CD4-positive, alpha-beta T cell treated with Interleukin-10 for 1 hour (primary cell): ENCODE results near the gene SLC9C1.

Experiments
- DNase-seq: peaks from one replicate; pipeline ENCODE4 v3.0.0-alpha.2; 2020

SLC9C1 gene

DNA sequence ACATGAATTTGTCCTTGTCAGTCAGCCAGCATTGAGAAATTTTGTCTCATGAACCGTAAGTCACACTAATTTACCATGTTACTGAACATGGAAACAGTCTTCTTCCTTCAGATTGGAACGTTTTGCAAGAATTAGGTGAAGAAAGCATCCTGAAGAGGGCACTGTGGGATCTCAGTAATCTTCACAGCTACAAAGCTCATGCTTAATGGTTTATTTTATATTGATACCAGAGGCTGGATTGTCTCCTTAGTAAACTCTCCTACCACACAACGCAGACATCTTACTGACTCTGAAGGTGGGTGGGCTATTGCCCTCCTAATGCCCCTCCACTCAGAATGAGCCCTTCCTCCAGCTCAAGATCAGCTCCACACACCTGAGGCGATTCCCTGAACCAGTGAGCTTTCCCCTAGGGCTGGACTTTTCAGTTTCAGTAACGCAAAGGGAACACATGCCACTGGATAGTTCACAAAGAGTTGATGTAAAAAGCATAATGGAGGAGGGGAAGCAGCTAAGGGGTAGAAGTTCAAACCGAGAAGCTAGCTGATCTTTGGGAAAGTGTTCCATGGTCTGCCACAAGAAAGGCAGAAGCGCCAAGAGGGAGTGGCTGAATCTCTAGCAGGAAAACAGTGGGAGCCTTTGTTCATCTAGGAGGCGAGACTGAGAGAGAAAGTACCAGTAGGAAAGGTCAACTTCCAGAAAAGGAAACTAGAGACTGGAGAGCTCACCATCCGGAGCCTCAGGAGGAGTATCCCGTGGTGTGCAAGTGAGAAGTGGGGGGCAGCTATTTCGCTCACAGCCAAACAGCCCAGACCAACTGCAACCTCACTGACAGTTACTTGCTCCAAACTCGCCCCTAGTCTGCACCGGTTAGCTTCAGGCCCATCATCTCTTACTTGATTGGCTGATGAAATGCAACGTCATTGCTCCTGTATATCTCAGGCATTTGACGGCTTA, at the start of gene SLC9C1:
Gene SLC9C1 (minus strand): TSS at position 849 of the 954 bp plus-strand sequence. CDS start 7,425 bp downstream, outside the sequence.
- DNase-seq = peak; percentile 66

DNA sequence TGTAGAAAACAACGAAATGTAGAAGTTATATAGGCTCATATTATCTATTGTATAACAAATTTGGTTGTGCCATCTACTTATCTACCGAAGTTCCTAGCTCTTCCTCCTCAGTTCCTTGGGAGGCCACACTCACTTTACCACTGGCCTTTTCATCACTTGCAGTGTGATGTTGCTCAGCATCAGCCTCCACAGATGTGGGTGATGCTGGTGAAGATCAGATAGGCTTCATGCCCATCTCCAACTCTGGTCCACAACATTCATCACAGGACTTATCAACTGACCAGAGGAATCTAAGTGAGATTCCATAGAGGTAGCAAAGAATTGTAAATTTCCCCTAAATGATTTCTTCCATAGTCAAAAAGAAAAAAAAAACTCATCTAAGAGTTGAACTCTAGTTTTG, 47.4 kb upstream of the SLC9C1 start:
- no peak for DNase-seq

DNA sequence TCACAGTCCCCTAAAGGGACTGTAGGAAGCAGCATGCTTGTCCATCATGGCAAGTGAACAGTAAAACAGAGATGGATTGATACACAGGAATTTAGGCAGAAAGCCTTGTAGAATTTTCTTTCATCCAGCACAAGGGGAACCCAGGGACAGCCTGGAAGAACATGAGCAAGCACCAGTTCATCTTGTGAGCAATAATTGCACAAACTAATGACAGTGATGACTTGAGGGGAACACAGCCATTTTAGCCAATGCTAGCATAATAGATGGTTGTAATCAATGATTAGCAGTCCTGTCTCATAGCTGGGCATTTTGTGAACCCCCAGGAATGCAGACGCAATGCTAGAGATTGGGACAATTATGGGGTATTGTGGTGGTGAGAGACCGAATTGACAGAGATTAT, 45.6 kb upstream of the SLC9C1 start:
- no peak for DNase-seq

DNA sequence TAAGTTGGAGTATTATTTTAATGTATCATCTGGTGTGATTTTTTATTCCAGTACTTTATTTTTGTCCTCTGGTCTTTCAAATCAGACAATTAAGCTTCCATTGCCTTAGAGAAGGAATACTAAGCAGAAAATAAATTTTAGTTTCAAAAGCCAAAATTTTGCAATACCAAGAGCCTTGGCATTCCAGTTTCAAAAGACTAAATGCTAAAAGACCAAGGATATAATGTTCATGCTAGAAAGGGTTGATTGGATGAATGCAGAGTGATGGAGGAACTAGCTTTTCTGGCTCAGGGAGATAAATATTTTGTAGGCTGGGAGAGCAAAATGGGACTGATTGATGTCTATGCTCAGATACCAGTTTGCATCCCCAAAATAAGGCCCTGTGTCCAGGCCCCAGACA, 45.1 kb upstream of the SLC9C1 start:
- no peak for DNase-seq

DNA sequence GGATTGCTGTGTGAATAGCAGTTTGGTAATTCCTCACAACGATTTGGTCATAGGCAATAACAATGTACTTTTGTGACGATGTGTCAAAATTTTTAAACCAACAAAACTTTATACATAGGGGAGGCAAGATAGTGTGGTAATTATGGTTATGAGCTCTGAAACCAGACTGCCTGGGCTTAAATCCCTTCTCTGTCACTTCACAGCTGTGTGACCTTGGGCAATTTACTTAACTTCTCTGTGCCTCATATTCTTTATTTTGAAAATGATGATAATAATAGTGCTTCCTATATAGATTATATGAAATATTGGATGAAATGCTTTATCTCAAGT, 44.7 kb upstream of the SLC9C1 start:
- no peak for DNase-seq

DNA sequence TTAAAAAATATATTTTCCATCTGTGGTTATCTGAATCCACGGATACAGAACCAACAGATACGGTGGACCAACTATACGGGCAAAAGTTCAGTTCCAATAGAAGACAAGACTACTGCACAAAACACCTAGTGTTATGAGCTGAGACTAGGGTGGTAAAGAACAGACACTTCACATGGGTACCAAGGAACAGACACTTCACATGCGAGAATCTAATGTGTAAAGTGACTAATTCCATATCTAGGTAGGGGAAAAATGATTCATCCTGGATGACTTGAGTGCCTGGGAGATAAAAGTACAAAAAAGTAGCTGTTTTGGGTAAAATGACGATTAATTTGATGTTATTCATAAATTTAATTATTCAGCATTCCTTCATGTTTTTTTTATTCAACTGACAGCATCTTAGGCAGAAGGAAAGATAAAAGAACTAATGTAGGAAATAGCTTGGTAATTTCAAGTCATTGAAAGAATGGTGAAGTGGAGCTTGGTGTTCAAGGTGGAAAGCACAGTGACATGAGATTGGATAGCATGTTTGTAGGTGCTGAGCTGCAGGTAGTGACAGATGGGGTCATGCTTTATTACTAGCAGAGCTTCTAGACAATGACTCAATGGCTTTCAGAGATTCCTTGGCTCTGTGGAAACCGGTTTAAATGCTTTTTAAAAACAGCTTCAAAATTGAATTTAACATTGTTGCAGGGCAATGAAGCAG, 44.2 kb upstream of the SLC9C1 start:
- DNase-seq = no peak

DNA sequence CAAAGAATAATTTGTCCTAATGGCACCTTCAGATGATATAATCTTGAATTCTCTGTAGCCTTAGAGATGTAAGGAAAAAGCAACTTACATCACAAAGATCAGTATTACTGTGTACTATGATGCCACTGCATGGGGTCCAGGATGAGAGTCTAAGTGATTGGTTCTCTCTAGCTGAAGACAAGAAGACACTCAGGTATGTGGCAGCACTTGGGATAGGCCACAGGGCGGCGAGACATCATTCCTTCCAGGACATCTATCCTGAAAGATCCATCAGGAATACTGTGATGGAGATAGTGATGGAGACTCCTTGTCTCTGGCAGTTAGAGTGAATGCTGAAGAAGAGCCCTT, 41.4 kb upstream of the SLC9C1 start:
- DNase-seq = no peak

DNA sequence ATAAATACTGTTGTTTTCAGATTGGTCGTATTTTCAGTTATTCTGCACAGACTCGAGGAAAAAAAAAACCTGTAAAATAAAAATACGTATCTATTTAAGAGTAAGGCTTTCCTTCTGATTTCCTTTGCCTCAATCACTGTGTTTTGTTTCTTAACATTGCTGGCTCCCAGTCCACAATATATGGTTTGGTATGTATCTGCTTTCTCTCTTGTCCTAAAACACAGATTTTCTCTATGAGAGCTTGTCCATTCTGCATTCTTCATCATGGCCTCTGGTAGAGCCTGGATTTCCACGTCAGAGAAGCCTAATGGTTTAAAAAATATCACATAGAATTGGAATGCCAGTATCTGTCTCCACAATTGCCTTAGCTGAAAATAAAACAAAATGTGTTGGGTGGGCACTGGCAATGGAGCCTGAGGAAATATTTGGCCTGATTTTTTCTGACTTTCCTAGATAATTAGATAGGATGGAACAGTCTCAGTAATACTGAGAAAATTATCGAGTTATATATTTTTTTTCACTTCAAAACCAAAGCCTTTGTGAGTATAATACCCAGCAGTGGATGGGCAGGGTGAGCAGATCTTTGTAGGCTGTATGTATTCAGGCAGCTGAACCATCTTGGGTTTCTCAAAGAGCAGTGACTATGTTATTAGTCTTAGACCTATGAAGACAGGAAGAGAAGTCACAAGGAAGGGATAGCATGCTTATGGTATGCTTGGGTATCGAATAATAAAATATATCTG, 40.8 kb upstream of the SLC9C1 start:
- no peak for DNase-seq

DNA sequence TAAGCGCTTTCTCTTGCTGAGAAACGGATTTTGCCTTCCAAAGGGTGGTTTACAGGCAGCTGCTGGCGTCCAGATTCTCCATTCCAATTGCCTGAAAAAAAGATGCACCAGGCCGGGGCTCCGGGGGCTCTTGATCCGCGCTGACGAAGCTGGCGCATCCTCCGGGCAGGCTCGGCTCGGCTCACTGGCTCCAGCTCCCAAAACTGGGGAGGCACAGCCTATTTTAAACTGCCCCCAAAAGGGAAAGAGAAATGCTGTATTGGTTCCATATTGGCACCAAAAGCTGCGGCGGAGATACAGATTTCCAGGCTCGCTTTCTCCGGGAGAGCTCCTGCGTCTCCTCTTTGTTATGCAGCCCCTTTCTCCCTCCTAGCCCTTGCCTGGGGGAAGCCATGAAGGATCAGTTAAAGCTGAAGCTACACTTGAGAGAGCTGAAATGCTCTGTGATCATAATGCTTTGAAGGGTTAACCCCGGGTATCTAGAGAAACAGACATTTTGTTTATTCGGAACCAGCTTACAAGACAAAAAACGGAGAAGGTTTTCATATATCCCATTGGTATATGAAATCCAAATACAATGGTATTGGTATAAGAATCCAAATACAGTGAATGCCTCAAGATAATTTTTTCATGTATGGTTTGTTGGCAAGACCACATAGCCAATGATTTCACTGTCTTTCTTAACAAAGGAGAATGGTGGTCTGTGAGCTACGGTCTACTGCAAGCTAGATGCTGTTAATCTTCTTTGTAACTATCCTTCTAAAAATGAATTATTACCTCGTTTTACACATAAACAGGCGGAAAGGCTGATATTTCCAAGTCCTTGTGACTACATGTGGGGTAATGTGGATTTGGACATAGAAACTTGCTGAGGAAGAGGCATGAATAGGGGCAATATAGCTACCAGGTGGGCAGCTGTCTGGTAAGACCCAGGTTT, 39.6 kb upstream of the SLC9C1 start:
- DNase-seq = no peak

DNA sequence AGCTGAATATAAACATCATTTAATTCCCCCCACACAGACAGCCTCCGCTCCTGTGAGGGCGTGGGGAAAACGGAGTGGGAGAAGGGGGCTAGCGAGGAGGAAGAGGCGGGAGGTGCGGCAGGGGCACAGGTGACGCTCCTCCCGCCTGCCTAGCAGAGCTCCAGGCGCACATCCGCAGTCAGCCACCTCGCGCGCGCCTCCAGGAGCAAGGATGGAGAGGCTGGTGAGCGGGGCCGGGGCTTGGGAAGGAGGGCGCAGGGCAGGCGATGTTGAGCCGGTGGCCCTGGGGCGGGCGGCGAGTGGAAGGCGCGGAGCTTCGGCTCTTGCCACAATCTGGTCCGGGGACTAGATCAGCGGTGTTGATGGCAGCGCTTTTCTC, 39.0 kb upstream of the SLC9C1 start, which contains the start of gene CD200:
Gene CD200 (plus strand): TSS at position 155 of the 379 bp plus-strand sequence. CDS start 57 bp downstream, at position 212.
- DNase-seq = peak; percentile 37

DNA sequence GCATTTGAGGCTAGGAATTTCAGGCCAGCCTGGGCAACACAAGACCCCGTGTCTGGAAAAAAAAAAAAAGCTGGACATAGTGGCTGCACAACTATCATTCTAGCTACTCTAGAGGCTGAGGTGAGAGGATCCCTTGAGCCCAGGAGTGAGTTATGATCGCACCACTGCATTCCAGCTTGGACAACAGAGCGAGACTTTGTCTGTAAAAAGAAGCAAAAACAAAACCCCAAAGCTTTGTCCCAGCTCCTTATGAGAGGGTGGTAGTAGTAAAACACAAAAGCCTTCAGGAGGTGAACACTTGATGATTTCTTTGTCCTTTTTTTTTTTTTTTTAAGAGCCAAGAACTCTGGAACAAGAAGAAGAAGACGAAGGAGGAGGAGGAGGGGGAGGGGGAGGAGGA, 37.8 kb upstream of the SLC9C1 start:
- DNase-seq = no peak

DNA sequence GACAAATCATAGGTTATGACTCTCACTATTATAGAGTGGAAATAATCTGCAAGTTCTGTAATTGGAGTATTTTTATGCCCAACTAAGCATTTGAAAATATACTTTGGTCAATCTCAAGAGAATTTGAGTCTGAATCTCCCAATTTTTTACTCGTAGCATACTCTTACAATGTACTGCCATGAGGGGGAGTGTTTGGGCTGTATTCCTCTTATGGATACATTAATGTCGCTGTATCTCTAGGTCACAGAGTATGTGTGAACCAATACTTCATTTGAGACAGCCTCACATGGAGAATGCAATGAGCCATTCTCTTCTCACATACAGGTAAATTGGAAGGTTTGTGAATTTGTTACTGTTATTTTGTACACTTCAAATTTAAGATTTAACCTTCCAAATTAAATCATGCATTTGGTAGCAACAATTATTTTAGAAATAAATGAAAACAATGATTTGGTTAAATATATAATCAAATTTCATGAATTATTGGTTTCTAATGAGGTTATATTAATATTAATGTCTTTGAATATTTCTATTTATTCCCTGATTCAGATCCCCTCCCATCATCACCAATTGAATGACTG, 33.4 kb upstream of the SLC9C1 start:
- DNase-seq = peak; percentile 74

DNA sequence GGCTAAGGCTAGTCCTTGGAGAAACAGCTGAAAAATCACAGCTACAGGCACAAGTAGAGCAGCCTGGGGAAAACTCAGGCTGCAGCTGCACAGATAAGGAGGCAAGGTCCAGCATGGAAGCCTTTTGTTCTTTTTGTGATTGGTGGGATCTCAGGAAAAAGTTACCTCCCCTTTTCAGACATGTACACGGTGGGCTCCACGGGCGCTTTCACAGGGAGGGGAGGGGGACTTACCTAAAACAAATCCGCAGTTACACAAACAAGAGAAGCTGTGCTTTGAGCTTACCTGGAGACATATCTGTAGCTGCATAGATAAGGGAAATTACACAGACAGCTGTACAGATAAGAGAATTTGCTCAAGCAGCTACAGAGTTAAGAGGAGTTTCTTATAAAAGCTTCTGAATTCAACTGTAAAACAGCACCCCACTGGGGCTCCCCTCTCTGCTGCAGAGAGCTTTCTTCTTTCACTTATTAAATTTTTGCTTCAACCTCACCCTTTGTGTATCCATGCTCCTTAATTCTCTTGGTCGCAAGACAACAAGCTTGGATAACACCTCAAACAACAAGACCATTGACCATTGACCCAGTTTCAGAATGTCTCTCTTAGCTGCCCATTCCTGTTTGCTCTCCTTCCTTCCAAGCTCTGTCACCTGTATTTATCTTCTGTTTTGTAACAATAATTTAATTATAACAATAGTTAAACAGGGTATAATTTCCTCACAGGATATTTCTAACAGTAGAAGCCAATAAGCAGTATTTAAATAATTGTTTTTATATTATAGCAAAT, 28.0 kb upstream of the SLC9C1 start:
- DNase-seq = no peak

DNA sequence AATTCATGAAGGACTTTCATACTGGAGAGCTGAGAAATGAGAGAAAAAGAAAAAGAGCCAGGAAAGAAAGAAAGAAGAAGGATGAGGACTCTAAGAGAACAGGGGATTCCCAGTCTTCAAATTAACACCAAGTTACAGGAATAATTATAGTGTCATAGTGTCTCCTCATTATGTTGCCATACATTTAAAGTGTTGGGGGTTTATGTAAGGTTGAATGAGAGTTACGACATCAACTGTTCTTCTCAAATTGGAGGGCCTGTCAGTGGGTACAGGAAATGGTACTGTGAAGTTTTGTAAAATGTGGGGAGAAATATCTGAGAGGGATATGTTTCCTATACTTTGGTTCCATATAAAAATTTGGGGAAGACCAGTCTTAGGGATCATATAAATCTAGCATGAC, 26.7 kb upstream of the SLC9C1 start:
- DNase-seq = no peak

DNA sequence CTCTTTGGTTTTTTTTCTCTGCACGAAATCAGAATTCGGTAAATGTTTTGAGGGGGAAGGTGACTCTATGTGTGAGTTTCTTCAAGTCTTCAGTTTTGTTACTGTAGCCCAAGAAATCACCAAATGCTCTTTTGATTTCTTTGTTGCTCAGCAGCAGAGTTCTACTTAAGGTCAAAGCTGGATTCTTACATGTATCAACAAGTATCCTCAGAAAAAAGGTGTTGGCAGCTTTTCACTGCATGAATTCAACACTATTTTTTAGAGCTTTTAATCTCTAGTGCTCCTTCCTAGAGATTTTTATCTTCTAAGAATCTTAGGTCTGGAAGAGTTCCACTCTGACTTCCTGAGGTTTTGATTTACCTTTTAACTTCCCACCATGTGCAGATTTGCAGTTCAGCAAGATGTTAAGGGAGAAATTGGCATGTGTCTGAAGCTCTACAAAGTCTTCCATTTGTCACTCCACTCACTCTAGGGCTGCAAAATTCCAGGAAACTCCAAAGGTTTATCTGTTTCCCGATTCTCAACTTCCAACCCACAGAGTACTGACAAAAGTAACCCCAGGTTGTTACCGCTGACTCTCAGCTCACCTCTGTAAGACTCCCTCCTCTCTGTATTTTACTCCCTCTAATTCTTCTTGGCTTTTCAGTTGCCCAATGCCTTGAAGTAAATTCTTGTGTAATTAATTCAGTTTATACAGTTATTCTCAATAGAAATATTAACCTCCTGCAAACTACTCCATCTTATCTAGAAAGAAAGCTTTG, 25.7 kb upstream of the SLC9C1 start:
- no peak for DNase-seq

DNA sequence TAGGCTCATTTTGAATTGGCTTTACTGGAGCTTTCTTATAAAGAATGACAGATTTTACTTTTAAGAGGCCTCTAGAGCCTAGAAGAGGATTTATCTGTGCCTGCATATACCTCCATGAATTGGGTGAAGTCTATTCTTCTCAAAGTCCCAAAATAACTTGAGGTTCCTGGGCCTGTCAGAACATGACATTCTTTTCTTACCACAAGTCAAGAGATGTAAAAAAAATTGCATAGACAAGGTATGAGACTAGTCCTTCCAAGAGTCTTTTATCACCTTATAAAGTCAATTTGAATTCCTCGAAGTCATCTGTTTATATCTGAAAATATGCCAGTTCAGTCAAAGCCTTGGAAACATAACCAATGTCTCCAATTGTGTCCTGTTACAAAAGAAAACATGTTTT, 21.8 kb upstream of the SLC9C1 start:
- DNase-seq = no peak

DNA sequence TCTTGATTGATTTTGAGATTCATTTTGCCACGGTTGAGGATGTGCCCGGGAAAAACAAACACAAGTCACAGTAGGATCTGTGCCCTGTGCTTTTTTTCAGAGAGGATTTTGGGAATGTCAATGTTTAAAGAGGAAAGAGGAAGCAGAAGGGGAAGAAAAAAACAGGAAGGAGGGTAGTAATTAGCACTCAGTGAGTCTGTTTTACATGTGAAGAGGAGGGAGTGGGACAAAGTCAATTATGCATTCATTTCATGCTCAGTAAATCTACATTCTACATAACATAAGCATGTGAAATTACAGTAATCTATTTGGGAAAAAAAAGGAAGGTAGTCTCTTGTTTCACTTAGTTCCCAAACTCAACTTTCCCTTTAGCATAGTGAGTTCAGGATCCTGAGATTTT, 20.6 kb upstream of the SLC9C1 start:
- no peak for DNase-seq

DNA sequence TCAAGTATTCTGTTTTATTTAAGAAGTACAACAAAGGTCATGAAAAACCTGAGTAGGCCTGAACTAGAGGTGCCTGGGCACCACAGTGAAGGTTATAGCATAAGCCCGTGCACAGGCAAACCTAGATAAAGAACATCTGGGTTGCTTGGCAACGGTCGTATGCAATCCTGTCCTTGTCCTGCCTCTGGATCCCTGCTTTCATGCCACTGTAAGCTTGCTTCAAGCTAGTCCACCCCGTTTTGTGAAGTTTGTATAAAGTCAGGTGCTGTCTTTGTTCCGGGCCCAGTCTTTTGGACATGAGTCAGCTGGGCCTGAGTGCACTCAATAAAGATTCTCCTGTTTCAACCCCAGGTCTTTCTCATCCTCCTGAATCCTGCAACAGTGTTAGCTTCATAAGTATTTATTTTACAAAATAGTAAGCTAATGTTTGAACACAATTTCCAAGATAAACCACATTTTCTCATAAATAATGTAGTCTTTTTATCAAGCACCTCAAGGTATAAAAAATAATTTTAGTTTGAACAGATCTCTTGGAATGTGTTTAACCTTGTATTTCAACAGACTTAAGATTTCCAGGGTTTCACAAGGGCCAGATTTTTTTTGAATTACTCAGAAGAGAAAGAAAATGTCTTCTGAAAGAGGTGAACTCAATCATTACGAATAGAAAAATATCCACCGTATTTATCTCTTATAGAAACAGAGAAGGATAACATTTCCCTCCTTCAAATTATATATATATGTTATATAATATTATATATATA, 14.3 kb upstream of the SLC9C1 start:
- DNase-seq = no peak

DNA sequence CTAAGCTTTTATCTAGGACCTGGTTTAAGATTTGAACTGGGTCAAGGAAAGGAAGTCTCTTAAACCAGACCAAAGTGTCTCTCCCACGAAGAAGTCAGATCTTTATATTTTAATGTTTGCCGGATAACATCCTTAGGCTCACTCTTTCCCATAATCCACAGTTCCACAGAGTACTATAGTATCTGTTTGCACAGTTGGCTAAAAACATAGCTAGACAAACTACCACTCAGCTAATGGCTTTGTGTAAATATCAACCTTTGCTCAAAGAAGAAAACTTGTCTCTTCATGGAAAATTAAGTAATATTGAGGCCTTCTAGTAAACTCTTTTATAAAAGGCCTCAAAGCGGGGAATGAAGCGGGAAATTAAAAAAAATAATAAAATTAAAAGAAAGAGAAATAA, 13.5 kb upstream of the SLC9C1 start:
- DNase-seq = no peak

DNA sequence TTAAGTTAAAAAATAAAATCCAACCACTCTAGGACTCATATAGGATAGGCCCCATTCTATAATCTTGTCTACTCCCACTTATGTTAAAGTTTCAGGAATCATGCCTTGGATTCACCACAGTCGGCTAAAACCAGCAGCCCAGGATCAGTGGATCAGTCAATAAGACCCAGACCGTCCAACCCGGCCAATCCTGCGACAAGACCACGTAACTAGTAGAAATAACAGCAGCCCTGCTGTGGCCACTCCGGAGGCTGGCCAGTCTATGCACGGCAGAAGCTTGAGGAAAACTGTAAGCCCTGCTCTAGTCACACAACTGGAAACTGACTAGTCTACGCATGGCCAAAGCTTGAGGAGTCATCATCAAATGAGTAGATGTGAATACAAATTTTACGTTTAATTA, 12.8 kb upstream of the SLC9C1 start:
- no peak for DNase-seq
